Activated T-helper 1 cell treated with anti-CD3 and anti-CD28 coated beads, Interleukin-2, amount 50 U/mL, for 16 hours (primary cell): ENCODE data around the gene CRYBB2.
"Not testable (repeated sequence)": the region's sequence is repeated elsewhere in the genome, so short reads cannot be mapped to it uniquely, and the experiment has no call there.

Experiments
- DNase-seq, 2 donors: peaks; one replicate each; pipeline ENCODE4 v3.0.0-alpha.2; 2020; ENCODE audit warnings: low read depth in 1 of 2, low spot score in 1 of 2

Gene CRYBB2

GRCh38 chr22:25233706-25234105, 14.3 kb downstream of the CRYBB2 start:
- not testable (repeated sequence) for DNase-seq

DNA sequence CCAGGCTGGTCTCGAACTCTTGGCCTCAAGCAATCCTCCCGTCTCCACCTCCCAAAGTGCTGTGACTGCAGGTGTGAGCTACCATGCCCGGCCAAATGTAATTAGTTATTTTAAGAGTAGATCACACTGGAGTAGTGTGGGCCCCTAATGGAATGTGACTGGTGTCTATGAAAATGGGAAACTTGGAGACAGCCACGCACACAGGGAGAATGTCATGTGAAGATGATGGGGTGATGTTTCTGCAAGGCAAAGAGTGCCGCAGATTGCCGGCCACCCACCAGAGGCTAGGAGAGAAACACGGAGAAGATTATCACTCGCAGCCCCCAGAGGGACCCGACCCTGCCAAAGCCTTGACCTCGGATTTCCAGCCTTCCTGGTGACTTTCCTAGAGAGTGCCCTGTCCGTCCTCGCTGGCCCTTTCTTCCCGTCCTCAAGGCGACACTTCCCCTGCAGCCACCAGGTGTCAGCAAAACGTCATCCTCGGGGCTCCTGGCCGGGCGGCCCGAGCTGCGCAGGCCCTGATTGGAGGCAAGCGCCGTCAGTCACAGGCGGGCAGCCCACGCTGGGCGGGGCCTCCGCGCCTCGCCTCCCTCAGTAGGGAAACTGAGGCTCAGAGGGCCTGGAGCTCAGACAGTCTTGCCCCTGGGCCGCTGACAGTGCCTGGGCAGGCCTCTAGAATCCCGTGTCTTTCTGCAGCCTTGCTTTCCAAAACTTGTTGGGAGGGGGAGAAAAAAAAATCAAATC, 16.3 kb downstream of the CRYBB2 start:
- peak; percentile 10 to 27 for DNase-seq

DNA sequence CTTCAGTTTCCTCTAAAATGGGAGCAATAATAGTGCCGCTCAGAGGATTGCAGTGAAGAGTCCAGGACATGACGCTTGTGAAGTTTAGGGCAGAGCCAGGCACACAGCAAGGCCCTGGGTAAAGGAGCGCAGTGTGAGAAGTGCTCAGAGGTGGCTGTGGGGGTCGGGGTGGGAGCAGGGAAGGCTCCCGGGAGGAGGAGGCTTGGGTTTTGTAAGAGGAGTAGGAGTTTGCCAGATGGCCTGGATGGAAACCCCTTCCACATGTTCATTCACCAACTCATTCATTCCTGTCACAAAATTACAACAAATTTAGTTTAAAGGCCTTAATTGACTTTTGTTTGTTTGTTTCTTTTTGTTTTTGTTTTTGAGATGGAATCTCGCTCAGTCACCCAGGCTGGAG, 17.0 kb downstream of the CRYBB2 start:
- DNase-seq, result no peak

DNA sequence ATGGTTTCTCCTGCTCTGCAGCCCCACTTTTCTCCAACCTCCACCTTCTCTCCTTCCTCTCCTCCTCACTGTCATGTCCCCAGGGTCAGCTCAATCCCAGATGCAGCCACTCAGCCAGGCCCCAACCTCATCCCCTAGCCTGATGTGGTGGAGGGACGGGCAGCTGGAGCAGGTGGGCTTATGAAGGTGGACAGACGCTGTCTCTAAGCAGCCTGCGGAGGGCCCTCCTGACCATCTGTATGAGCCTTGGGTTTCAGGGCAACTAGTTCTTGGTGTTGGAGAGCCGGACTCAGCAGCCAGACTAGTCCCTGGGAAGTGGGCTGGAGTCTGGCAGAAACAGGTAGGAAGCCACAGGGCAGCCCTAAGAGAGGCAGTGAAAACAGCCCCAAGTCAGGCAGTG, 18.1 kb downstream of the CRYBB2 start:
- DNase-seq, result no peak

DNA sequence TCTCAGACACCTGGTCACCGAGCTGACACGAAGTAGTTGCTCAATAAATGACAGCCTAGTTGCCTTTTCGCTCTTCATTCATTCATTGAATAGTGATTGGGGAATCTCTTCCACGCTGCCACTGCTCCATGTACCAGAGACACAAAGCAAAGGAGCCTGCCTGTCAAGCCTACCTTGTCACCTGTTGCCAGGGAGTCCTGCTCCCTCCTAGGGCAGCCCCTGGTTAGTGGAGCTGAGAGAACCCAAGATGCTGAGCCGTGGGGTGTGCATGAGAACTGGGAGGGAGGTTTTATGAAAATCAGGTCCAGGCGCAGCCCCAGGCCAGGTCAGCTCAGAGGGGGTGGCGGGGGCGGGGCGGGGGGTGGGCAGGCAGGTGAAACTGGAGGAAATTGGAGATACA, 18.6 kb downstream of the CRYBB2 start:
- not testable (repeated sequence) for DNase-seq

- not testable (repeated sequence) for DNase-seq
Measured at GRCh38 chr22:25255169-25255568, 35.7 kb downstream of the CRYBB2 start.

GRCh38 chr22:25267567-25267966, 48.1 kb downstream of the CRYBB2 start:
- DNase-seq, result not testable (repeated sequence)

DNA sequence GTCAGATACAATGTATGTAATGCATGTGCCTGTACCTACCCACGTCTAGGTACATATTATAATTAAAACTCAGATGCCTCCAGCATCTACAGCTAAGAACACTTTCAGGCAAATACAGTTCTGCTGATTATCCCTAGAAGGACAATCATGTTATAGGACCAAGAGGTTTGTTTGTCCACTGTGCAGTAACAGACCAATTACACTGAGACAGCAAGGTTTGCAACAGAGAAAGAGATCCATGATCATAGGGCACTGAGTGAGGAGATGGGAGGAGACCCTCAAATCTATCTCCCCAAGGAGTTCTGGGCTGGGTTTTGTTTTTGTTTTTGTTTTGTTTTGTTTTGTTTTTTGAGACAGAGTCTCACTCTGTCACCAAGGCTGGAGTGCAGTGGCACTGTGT, 49.5 kb downstream of the CRYBB2 start:
- DNase-seq, result not testable (repeated sequence)

- DNase-seq, result not testable (repeated sequence)
Measured at GRCh38 chr22:25270061-25270460, 50.6 kb downstream of the CRYBB2 start.

DNA sequence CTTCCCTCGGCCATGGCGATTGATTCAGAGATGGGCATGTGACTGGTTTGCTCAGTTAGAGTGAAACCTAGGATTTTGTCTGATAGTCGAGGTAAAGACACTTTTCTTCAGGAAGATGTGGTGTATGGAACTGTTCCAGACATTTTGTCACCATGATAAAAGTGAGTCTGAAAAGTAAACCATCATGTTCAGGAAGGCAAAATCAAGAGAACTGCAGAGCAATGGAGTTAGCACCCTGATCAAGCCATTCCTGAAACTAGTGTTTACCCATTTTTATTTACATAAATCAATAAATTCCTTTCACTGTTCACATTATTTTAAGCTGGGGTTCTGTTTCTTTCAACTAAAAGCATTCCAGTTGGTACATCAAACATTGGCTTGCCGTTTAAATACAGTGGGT, 53.8 kb downstream of the CRYBB2 start:
- not testable (repeated sequence) for DNase-seq

GRCh38 chr22:25273928-25274327, 54.5 kb downstream of the CRYBB2 start:
- DNase-seq, result not testable (repeated sequence)

- DNase-seq, result not testable (repeated sequence)
Measured at GRCh38 chr22:25280118-25280517, 60.7 kb downstream of the CRYBB2 start.
